K562 (cell line): ENCODE data around the gene TMEM132C. TPM values are rescaled to one million over a fixed set of nuclear protein-coding genes. Genes with fewer than 3 reads are reported as not detected.

Source experiments
- ATAC-seq: fragments of 200-7000 bp; cut with Tn5 transposase; 3 replicates; pipeline ENCODE4 v1.9.1; 2020; ENCODE audit warnings: moderate library complexity
- BruUV-seq: library from RNA; stranded (reverse); fragments of 400-500 nt; replicated peaks from 2 replicates; lab custom pipeline; 2021; lab: Mats Ljungman, UMichigan
- CTCF ChIA-PET: fragments of 300-600 bp; formaldehyde crosslinking; extraction: SDS; loops from one replicate; lab custom pipeline; 2021; ENCODE audit warnings: low intra/inter-chr PET ratio; lab: Yijun Ruan, JAX
- POLR2A ChIA-PET: fragments of 300-600, 350-650 bp; sonication (Branson Sonifier 250); formaldehyde crosslinking; extraction: SDS; loops from one replicate; lab custom pipeline; 2021; ENCODE audit warnings: antibody characterized with exemption, inconsistent platforms; lab: Yijun Ruan, JAX
- DNase-seq, 4 experiments: peaks; one replicate each; pipeline versions ENCODE4 v3.0.0 to v3.0.0-alpha.2; 2011 to 2018; ENCODE audit warnings: low spot score in 3 of 4, mixed read lengths in 3 of 4; ENCODE audit errors: extremely low read depth in 1 of 4
- FAIRE-seq: peaks from 2 replicates; lab custom pipeline; 2011; peaks lifted over from hg19 to GRCh38; lab: Jason Lieb, UNC
- H2AFZ ChIP-seq: 2 replicates; pipeline ENCODE4 v1.6.0; 2011; ENCODE audit warnings: low read depth, low read length, control low read depth, inconsistent platforms
- H3K27ac ChIP-seq: fragments of 200-600 bp; 3 replicates; pipeline ENCODE4 v1.8.0; 2011; ENCODE audit warnings: low read depth, mild to moderate bottlenecking, control low read depth, inconsistent platforms, low read length, moderate library complexity, mixed read lengths; ENCODE audit errors: extremely low read depth
- H3K27me3 ChIP-seq, 2 experiments: fragments of 300-600 bp in 1 of 2; 2 replicates in 1 of 2; 3 replicates in 1 of 2; pipeline versions ENCODE4 v1.6.0 to v1.8.0; 2011; ENCODE audit warnings: inconsistent platforms in 2 of 2, low read length in 2 of 2, mild to moderate bottlenecking in 1 of 2, mixed read lengths in 1 of 2, moderate library complexity in 1 of 2; ENCODE audit not compliant: control insufficient read depth in 2 of 2, insufficient read depth in 2 of 2
- H3K36me3 ChIP-seq: fragments of 300-600 bp; 3 replicates; pipeline ENCODE4 v1.8.0; 2011; ENCODE audit warnings: mild to moderate bottlenecking, low read length, inconsistent platforms; ENCODE audit not compliant: control insufficient read depth, insufficient read depth
- H3K4me1 ChIP-seq, 2 experiments: fragments of 200-600 bp in 1 of 2; replicated peaks in 1 of 2; 2 replicates in 1 of 2; 3 replicates in 1 of 2; pipeline versions ENCODE4 v1.5.1 to v1.8.0; 2011; ENCODE audit warnings: inconsistent platforms in 2 of 2, low read length in 2 of 2, mild to moderate bottlenecking in 1 of 2, mixed read lengths in 1 of 2, moderate library complexity in 1 of 2; ENCODE audit not compliant: control insufficient read depth in 2 of 2, insufficient read depth in 2 of 2
- H3K4me2 ChIP-seq: 2 replicates; pipeline ENCODE4 v1.6.1; 2011; ENCODE audit warnings: low read length, control low read depth, inconsistent platforms, mixed read lengths; ENCODE audit not compliant: insufficient read depth
- H3K4me3 ChIP-seq: fragments of 200-600 bp; sonication (generic), shearing (Covaris generic); 2 replicates; pipeline ENCODE4 v1.5.1; 2016; ENCODE audit warnings: control low read depth, inconsistent platforms
- H3K79me2 ChIP-seq: fragments of 200-600 bp; 3 replicates; pipeline ENCODE4 v1.8.0; 2011; ENCODE audit warnings: low read length, inconsistent platforms; ENCODE audit not compliant: control insufficient read depth, insufficient read depth
- H3K9ac ChIP-seq, 2 experiments: 2 replicates each; pipeline versions ENCODE4 v1.6.0 to v1.6.1; 2011; ENCODE audit warnings: low read depth in 2 of 2, low read length in 2 of 2, control low read depth in 1 of 2, inconsistent platforms in 1 of 2, mild to moderate bottlenecking in 1 of 2, mixed read lengths in 1 of 2; ENCODE audit not compliant: insufficient read depth in 1 of 2
- H3K9me1 ChIP-seq: one replicate; pipeline ENCODE4 v1.6.0; 2011; ENCODE audit warnings: inconsistent platforms, mild to moderate bottlenecking, low read length, moderate library complexity; ENCODE audit not compliant: control insufficient read depth, insufficient read depth
- H3K9me3 ChIP-seq: replicated peaks from 2 replicates; pipeline ENCODE4 v1.5.1; 2011; ENCODE audit warnings: low read depth, low read length, inconsistent platforms; ENCODE audit not compliant: control insufficient read depth, insufficient read depth
- H4K20me1 ChIP-seq: replicated peaks from 2 replicates; pipeline ENCODE4 v1.6.1; 2011; ENCODE audit warnings: low read length, inconsistent platforms, mixed read lengths; ENCODE audit not compliant: control insufficient read depth, insufficient read depth
- CBX8 ChIP-seq: fragments of 200-600 bp; sonication (generic); IDR thresholded peaks from 2 replicates; pipeline ENCODE4 v1.6.1; 2012; ENCODE audit warnings: borderline replicate concordance, mixed run types, low read depth, mild to moderate bottlenecking, moderate library complexity, mixed read lengths, low read length, control low read depth, inconsistent platforms; ENCODE audit not compliant: poor library complexity, severe bottlenecking; ENCODE audit errors: extremely low read depth
- EWSR1 ChIP-seq: fragments of 450-650 bp; IDR thresholded peaks from 2 replicates; pipeline ENCODE4 v1.6.1; 2018; ENCODE audit warnings: borderline replicate concordance, mild to moderate bottlenecking, low read depth, moderate library complexity; ENCODE audit not compliant: partially characterized antibody
- FOXM1 ChIP-seq, 2 experiments: fragments of 450-650 bp in 1 of 2; sonication (generic) in 1 of 2; formaldehyde crosslinking in 1 of 2; IDR thresholded peaks; 2 replicates each; pipeline versions ENCODE4 v1.6.1 to v1.9.0; 2017 to 2022; ENCODE audit warnings: low read depth in 2 of 2, mild to moderate bottlenecking in 2 of 2, missing genetic modification reagents in 1 of 2, moderate library complexity in 1 of 2
- NFIX ChIP-seq: fragments of 250-450 bp; sonication (Bioruptor Pico); IDR thresholded peaks from 2 replicates; pipeline ENCODE4 v1.4.0; 2020; ENCODE audit warnings: low read depth, mild to moderate bottlenecking, moderate library complexity
- NR3C1 ChIP-seq: sonication (generic); formaldehyde crosslinking; IDR thresholded peaks from 2 replicates; pipeline ENCODE4 v1.8.1; 2022; ENCODE audit warnings: missing genetic modification reagents
- SMARCC2 ChIP-seq: fragments of 450-650 bp; IDR thresholded peaks from 2 replicates; pipeline ENCODE4 v1.6.1; 2017; ENCODE audit warnings: antibody characterized with exemption, moderate library complexity, mild to moderate bottlenecking, low read depth
- SRSF1 ChIP-seq: fragments of 200-400 bp; formaldehyde crosslinking; IDR thresholded peaks from 2 replicates; pipeline ENCODE4 v1.6.1; 2017; ENCODE audit warnings: mild to moderate bottlenecking, low read depth, low read length, moderate library complexity
- TFAM ChIP-seq: fragments of 250-450 bp; sonication (Bioruptor Pico); conservative IDR thresholded peaks from 2 replicates; pipeline ENCODE4 v1.5.0; 2021; ENCODE audit warnings: mild to moderate bottlenecking, moderate library complexity
- WHSC1 ChIP-seq: IDR thresholded peaks from one replicate; pipeline ENCODE4 v1.6.1; 2012; ENCODE audit warnings: low read length, control low read depth, inconsistent platforms
- ZBTB17 ChIP-seq: fragments of 450-650 bp; formaldehyde crosslinking; IDR thresholded peaks from 2 replicates; pipeline ENCODE4 v1.4.0; 2020; ENCODE audit warnings: mild to moderate bottlenecking
- ZNF133 ChIP-seq: fragments of 250-450 bp; sonication (Bioruptor Pico); IDR thresholded peaks from 2 replicates; pipeline ENCODE4 v1.4.0; 2020; ENCODE audit warnings: mild to moderate bottlenecking
- WGBS: fragments of 100-300 bp; shearing (Covaris generic); methylation state at CpG from one replicate; pipeline ENCODE4 v1.1.6; 2016; ENCODE audit warnings: low coverage, mixed read lengths; ENCODE audit not compliant: insufficient coverage; ENCODE audit errors: missing lambda C conversion rate; 5-methylcytosine and 5-hydroxymethylcytosine counted together
- in situ Hi-C: fragments of 300-500 bp; cut with MboI; formaldehyde crosslinking; loops from 4 replicates; pipeline ENCODE4 v1.15.0; 2018; ENCODE audit warnings: inconsistent platforms, mixed read lengths
- intact Hi-C: fragments of 100-400 bp; cut with micrococcal nuclease; formaldehyde crosslinking; loops from 2 replicates; pipeline ENCODE4 v1.14.2; 2022
- polyA plus RNA-seq, 8 experiments: library from polyadenylated mRNA; depleted of rRNA in 4 of 8; stranded (reverse) in 5 of 8; unstranded in 3 of 8; fragments of >200 nt; fragmentation: Nextera tagmentation in 2 of 8; fragmentation: Illumina TruSeq in 1 of 8; extraction: Ambion mirVana in 2 of 8; extraction: Trizol in 1 of 8; gene quantifications; 2 replicates each; pipeline versions ENCODE4 v1.2.1 to v1.2.3, GENCODE V29; 2011 to 2014; ENCODE audit warnings: inconsistent platforms in 1 of 8, missing spikeins in 1 of 8
- total RNA-seq, 7 experiments: library from RNA; depleted of rRNA in 6 of 7; stranded (reverse); fragments of >200 nt in 6 of 7; fragmentation: Illumina TruSeq in 2 of 7; extraction: Trizol in 2 of 7; gene quantifications; 2 replicates each; pipeline versions ENCODE4 v1.2.1 to v1.2.3, GENCODE V29; 2011 to 2021; ENCODE audit warnings: low replicate concordance in 1 of 7
- TF ChIP-seq, protein P1 (sequence below): fragments of 250-450 bp; sonication (Bioruptor Pico); IDR thresholded peaks from 2 replicates; pipeline ENCODE4 v1.4.0; 2020; ENCODE audit warnings: mild to moderate bottlenecking, moderate library complexity
- TF ChIP-seq, protein P2 (sequence below): sonication (generic); formaldehyde crosslinking; IDR thresholded peaks from 2 replicates; pipeline ENCODE4 v1.8.0; 2022; ENCODE audit warnings: missing genetic modification reagents, mild to moderate bottlenecking, borderline replicate concordance

The TMEM132C gene
- total and polyA plus RNA-seq, 9 of the 15 experiments (the other 6 are each of a cell fraction or from before 2014, with no cell fraction given) = not detected

DNA sequence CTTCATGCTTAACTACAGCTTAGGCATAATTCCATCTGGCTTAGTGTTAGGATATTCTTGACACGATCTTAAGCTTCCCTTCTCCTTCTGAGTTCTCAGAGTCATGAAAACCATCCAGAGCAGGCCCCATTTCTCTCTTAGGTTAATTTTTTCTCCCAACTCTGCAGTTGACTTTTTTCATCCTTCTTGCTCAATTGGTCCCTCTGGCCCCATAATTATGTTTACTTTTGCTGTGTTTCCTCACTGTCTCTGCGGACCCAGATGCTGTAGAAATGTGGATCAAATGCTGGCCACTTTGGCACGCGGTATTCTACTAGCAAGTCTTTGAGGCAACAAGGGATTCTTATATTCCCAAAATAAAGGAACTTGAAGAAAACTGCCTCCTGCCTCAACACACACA, 9.5 kb downstream of the TMEM132C start:
- Histone ChIP-seq H3K4me2 (no peak overlapping the region), H3K27ac (no peak overlapping the region), H4K20me1 (no peaks in the 10 kb centered on the region), H3K36me3 (no peaks in the 10 kb centered on the region), H3K79me2 (no peaks in the 10 kb centered on the region), H3K4me3 (no peak overlapping the region), H3K9me1 (no peaks in the 10 kb centered on the region), H3K9ac (no peak overlapping the region), H3K9me3 (no peaks in the 10 kb centered on the region), H3K4me1 (no peaks in the 10 kb centered on the region), H2AFZ (no peak overlapping the region), H3K27me3 (no peaks in the 10 kb centered on the region)
- ChIA-PET CTCF (no interaction called here), POLR2A (no interaction called here)
- ATAC-seq (no peak), FAIRE-seq (no peak), DNase-seq (no peak)
- intact Hi-C loops (no loop called here), in situ Hi-C loops (no loop called here)
- no TSS peak for BruUV-seq
- TF ChIP-seq WHSC1 (no peak), SMARCC2 (no peak), ZNF133 (no peak)
- TF ChIP-seq, protein P1, sequence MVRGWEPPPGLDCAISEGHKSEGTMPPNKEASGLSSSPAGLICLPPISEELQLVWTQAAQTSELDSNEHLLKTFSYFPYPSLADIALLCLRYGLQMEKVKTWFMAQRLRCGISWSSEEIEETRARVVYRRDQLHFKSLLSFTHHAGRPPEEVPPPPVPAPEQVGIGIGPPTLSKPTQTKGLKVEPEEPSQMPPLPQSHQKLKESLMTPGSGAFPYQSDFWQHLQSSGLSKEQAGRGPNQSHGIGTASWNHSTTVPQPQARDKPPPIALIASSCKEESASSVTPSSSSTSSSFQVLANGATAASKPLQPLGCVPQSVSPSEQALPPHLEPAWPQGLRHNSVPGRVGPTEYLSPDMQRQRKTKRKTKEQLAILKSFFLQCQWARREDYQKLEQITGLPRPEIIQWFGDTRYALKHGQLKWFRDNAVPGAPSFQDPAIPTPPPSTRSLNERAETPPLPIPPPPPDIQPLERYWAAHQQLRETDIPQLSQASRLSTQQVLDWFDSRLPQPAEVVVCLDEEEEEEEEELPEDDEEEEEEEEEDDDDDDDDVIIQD (CRISPR knock-in tag) = no peak
- 0% methylated on average over 4 of the region's 4 CpGs for WGBS

DNA sequence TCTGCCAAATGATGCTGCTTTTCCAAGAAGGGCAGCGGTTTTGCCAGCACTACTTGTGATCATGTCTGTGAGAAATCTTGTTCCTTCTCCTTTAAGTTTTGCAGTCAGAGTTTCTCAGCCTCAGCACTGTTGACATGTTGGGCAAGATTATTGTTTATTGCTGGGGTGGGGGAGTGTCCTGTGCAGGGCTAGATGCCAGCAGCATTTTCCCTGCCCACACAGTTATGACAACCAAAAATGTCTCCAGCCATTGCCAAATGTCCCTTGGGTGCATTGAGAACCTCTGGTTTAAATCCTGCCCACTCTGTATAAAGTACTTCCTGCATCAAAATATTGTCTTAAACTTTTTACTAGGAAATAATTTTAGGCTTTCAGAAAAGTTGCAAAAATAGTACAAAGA, 20.0 kb downstream of the TMEM132C start:
- no peaks in the 10 kb centered on the region for H3K79me2 ChIP-seq
- ChIA-PET POLR2A (no interaction called here), CTCF (no interaction called here)
- H3K9me3 ChIP-seq = no peaks in the 10 kb centered on the region
- in situ Hi-C loops (no loop called here), intact Hi-C loops (no loop called here)
- no peak for ATAC-seq
- no peaks in the 10 kb centered on the region for H4K20me1 ChIP-seq
- H3K36me3 ChIP-seq = no peaks in the 10 kb centered on the region
- H3K27me3 ChIP-seq = peaks cover 0 to 7% of the 10 kb centered on the region in 2 experiments; a peak in 1 of 5 replicates
- 0% methylated on average over 1 of the region's 1 CpG for WGBS
- H3K4me1 ChIP-seq = no peaks in the 10 kb centered on the region
- FAIRE-seq = no peak
- H3K4me3 ChIP-seq = no peak overlapping the region
- H2AFZ ChIP-seq = no peak overlapping the region
- no peaks in the 10 kb centered on the region for H3K9me1 ChIP-seq
- DNase-seq = no peak
- no peak overlapping the region for H3K4me2 ChIP-seq
- H3K27ac ChIP-seq = no peak overlapping the region
- no TSS peak for BruUV-seq
- no peak overlapping the region for H3K9ac ChIP-seq
- no peak for TF ChIP-seq NFIX (CRISPR knock-in tag)
- TF ChIP-seq, protein P2, sequence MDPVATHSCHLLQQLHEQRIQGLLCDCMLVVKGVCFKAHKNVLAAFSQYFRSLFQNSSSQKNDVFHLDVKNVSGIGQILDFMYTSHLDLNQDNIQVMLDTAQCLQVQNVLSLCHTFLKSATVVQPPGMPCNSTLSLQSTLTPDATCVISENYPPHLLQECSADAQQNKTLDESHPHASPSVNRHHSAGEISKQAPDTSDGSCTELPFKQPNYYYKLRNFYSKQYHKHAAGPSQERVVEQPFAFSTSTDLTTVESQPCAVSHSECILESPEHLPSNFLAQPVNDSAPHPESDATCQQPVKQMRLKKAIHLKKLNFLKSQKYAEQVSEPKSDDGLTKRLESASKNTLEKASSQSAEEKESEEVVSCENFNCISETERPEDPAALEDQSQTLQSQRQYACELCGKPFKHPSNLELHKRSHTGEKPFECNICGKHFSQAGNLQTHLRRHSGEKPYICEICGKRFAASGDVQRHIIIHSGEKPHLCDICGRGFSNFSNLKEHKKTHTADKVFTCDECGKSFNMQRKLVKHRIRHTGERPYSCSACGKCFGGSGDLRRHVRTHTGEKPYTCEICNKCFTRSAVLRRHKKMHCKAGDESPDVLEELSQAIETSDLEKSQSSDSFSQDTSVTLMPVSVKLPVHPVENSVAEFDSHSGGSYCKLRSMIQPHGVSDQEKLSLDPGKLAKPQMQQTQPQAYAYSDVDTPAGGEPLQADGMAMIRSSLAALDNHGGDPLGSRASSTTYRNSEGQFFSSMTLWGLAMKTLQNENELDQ (CRISPR knock-in tag) = no peak
- TF ChIP-seq TFAM = no peak
- TF ChIP-seq ZBTB17 = no peak
- TF ChIP-seq NR3C1 (CRISPR knock-in tag) = no peak
- TF ChIP-seq SRSF1 = no peak
- TF ChIP-seq FOXM1 (IDR thresholded peaks at IDR 0.05; ENCODE audit: low read depth) = no peak
- no peak for TF ChIP-seq FOXM1 (CRISPR knock-in tag; IDR thresholded peaks at IDR 0.05; ENCODE audit: low read depth)
- no peak for TF ChIP-seq EWSR1
- no peak for TF ChIP-seq CBX8
